Esophagus muscularis mucosa (tissue), 4 donors: ENCODE results near the gene FABP3. TPM values are rescaled to one million over a fixed set of nuclear protein-coding genes. Genes with fewer than 3 reads are reported as not detected.

Experiments used
- DNase-seq: peaks from one replicate; pipeline ENCODE4 v3.0.0-alpha.2; 2017; ENCODE audit errors: extremely low spot score
- H3K27ac ChIP-seq, 4 donors: fragments of 200-600 bp; sonication (generic); replicated peaks in 1 of 4; 1 replicate in 3 of 4; 2 replicates in 1 of 4; pipeline ENCODE4 v1.5.1; 2016 to 2019; ENCODE audit warnings: mild to moderate bottlenecking in 1 of 4
- H3K27me3 ChIP-seq, 4 donors: fragments of 200-600 bp; sonication (generic); one replicate each; pipeline versions ENCODE4 v1.5.1 to v1.6.0; 2016 to 2019
- H3K36me3 ChIP-seq, 4 donors: fragments of 200-600 bp; sonication (generic); one replicate each; pipeline ENCODE4 v1.5.1; 2016 to 2019
- H3K4me1 ChIP-seq, 4 donors: fragments of 200-600 bp; sonication (generic); one replicate each; pipeline ENCODE4 v1.5.1; 2016 to 2019
- H3K4me3 ChIP-seq, 4 donors: fragments of 200-600 bp; sonication (generic); 1 replicate in 2 of 4; 2 replicates in 2 of 4; pipeline ENCODE4 v1.5.1; 2016 to 2019; ENCODE audit warnings: mild to moderate bottlenecking in 4 of 4, moderate library complexity in 1 of 4
- H3K9me3 ChIP-seq, 4 donors: fragments of 200-600 bp; sonication (generic); 1 replicate in 3 of 4; 2 replicates in 1 of 4; pipeline ENCODE4 v1.5.1; 2016 to 2019
- CTCF ChIP-seq, 3 experiments: fragments of 200-600 bp in 2 of 3; fragments of 450-650 bp in 1 of 3; sonication (generic) in 2 of 3; IDR thresholded peaks; one replicate each; pipeline ENCODE4 v1.5.1; 2017 to 2019; ENCODE audit warnings: antibody characterized with exemption in 3 of 3, mild to moderate bottlenecking in 2 of 3, moderate library complexity in 1 of 3
- EP300 ChIP-seq: sonication (generic); formaldehyde crosslinking; IDR thresholded peaks from one replicate; pipeline ENCODE4 v1.6.1; 2017; ENCODE audit warnings: antibody characterized with exemption
- POLR2A ChIP-seq: fragments of 450-650 bp; IDR thresholded peaks from one replicate; pipeline ENCODE4 v1.6.1; 2017; ENCODE audit warnings: antibody characterized with exemption, moderate library complexity, mild to moderate bottlenecking, low read depth
- POLR2AphosphoS5 ChIP-seq, 2 donors: sonication (generic); formaldehyde crosslinking; IDR thresholded peaks; one replicate each; pipeline ENCODE4 v1.6.1; 2017; ENCODE audit warnings: antibody characterized with exemption in 2 of 2
- WGBS: methylation state at CpG from one replicate; pipeline ENCODE4 v1.1.5; 2018; 5-methylcytosine and 5-hydroxymethylcytosine counted together
- intact Hi-C: fragments of 100-400 bp; cut with DNase I; formaldehyde crosslinking; loops from one replicate; pipeline ENCODE4 v1.15.1; 2023
- total RNA-seq, 4 donors: library from RNA; depleted of rRNA; stranded (reverse); fragments of >200 nt; gene quantifications; one replicate each; pipeline versions ENCODE4 v1.1.0 to v1.2.1, GENCODE V29; 2016

FABP3 gene
- total RNA-seq, 4 donors from 2014 or later: 14.6 to 38.6 (median 29.8) TPM

GRCh38 chr1:31373897-31374486 is 1.1 kb upstream of the FABP3 start:
- H3K27me3 ChIP-seq: peaks cover 0 to 5% (median 0%) of the 10 kb centered on the region in 4 donors
- no peaks in the 10 kb centered on the region for H3K9me3 ChIP-seq
- H3K36me3 ChIP-seq: peaks cover 0 to 27% (median 0%) of the 10 kb centered on the region in 4 donors
- WGBS: 40% methylated on average over 11 of the region's 11 CpGs
- peak overlapping the region; percentile 85 to 90 (median 90) for H3K27ac ChIP-seq
- TF ChIP-seq CTCF (IDR thresholded peaks at IDR 0.05): no peak
- DNase-seq: no peak
- peak overlapping the region; percentile 57 to 64 (median 58) for H3K4me3 ChIP-seq
- peaks cover 26 to 63% (median 59%) of the 10 kb centered on the region in 4 donors for H3K4me1 ChIP-seq
- intact Hi-C loops: no loop called here

DNA sequence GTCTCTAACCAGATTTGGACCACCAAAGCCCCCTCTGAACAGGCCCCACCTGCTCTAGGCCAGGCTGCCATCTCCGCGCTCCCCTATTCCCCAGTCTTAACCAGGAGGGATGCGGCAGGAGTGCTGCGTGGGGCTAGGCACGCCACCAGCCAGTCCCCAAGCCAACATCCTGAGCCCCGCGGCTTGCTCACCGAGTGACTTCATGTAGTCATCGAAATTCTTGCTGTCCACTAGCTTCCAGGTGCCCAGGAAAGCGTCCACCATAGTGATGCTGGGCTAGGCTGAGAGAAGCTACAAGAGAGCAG is 173 bp downstream of the FABP3 start:
- Histone ChIP-seq H3K27ac (peak overlapping the region; percentile 85 to 90 (median 90)), H3K4me1 (peaks cover 26 to 74% (median 68%) of the 10 kb centered on the region in 4 donors), H3K4me3 (peak overlapping the region; percentile 57 to 64 (median 58)), H3K9me3 (no peaks in the 10 kb centered on the region), H3K36me3 (peaks cover 0 to 39% (median 2%) of the 10 kb centered on the region in 4 donors), H3K27me3 (peaks cover 0 to 5% (median 0%) of the 10 kb centered on the region in 4 donors)
- peak; percentile 65 for TF ChIP-seq POLR2A
- no peak for TF ChIP-seq POLR2AphosphoS5 (IDR thresholded peaks at IDR 0.05)
- intact Hi-C loops: no loop called here
- WGBS: 35% methylated on average over 10 of the region's 10 CpGs
- no peak for DNase-seq

DNA sequence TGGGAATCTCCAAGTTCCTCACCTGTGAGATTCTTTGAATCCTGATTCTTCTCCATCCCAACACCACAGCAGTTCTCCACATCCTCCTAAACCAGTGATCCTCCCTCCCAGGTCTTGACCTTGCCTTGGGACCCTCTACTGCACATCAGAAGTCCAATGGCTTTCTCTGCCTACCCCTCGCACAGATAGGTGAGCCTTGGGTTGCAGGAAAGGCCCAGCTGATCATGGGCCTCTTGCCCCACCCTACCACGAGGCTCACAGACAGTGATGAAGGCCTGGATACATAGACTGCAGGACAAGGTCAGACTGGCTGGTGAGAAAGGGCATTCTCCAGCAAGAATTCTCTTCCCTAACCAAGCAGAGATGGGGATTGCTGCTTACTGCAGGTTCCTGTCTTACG is 825 bp downstream of the FABP3 start:
- Histone ChIP-seq H3K4me1 (peaks cover 26 to 74% (median 68%) of the 10 kb centered on the region in 4 donors), H3K27ac (peak overlapping the region; percentile 85 to 90 (median 90)), H3K36me3 (peaks cover 0 to 45% (median 8%) of the 10 kb centered on the region in 4 donors), H3K9me3 (no peaks in the 10 kb centered on the region), H3K27me3 (peaks cover 0 to 5% (median 0%) of the 10 kb centered on the region in 4 donors), H3K4me3 (peak overlapping the region in 3 of 4 donors; percentile 57 to 64 (median 59))
- no peak for DNase-seq
- 69% methylated on average over 3 of the region's 3 CpGs for WGBS
- intact Hi-C loops: no loop called here
- TF ChIP-seq CTCF (IDR thresholded peaks at IDR 0.05) (no peak), EP300 (no peak), POLR2AphosphoS5 (IDR thresholded peaks at IDR 0.05) (no peak), POLR2A (no peak)

GRCh38 chr1:31371121-31371959 is 1.5 kb downstream of the FABP3 start:
- TF ChIP-seq EP300: no peak
- H3K9me3 ChIP-seq: no peaks in the 10 kb centered on the region
- no peak for DNase-seq
- intact Hi-C loops: no loop called here
- H3K4me1 ChIP-seq: peaks cover 26 to 74% (median 68%) of the 10 kb centered on the region in 4 donors
- H3K27ac ChIP-seq: peak overlapping the region; percentile 85 to 90 (median 90)
- 64% methylated on average over 10 of the region's 10 CpGs for WGBS
- H3K4me3 ChIP-seq: peak overlapping the region in 1 of 4 donors; percentile 57
- peaks cover 0 to 5% (median 0%) of the 10 kb centered on the region in 4 donors for H3K27me3 ChIP-seq
- peaks cover 0 to 53% (median 15%) of the 10 kb centered on the region in 4 donors for H3K36me3 ChIP-seq

- Histone ChIP-seq H3K4me3 (no peak overlapping the region), H3K27me3 (peaks cover 0 to 5% (median 0%) of the 10 kb centered on the region in 4 donors), H3K9me3 (no peaks in the 10 kb centered on the region), H3K36me3 (peaks cover 2 to 60% (median 21%) of the 10 kb centered on the region in 4 donors), H3K4me1 (peaks cover 26 to 76% (median 68%) of the 10 kb centered on the region in 4 donors), H3K27ac (peak overlapping the region in 3 of 4 donors; percentile 24 to 89 (median 36))
- TF ChIP-seq POLR2AphosphoS5 (IDR thresholded peaks at IDR 0.05): no peak
- no peak for TF ChIP-seq CTCF (IDR thresholded peaks at IDR 0.05)
- TF ChIP-seq POLR2A: no peak
- TF ChIP-seq EP300: no peak
- DNase-seq: no peak
- 88% methylated on average over 4 of the region's 4 CpGs for WGBS
- intact Hi-C loops: no loop called here
Measured at GRCh38 chr1:31370565-31370964, 2.3 kb downstream of the FABP3 start.
